Pericardium fibroblast (primary cell): ENCODE results near the gene MED8. TPM values are rescaled to one million over a fixed set of nuclear protein-coding genes. Genes with fewer than 3 reads are reported as not detected.

Source experiments
- total RNA-seq: library from RNA; depleted of rRNA; stranded (reverse); fragments of >200 nt; gene quantifications from 2 replicates; pipeline ENCODE4 v1.2.3, GENCODE V29; 2015

The MED8 gene
- 46.7 and 49.9 TPM in 2 replicates for total RNA-seq

GRCh38 chr1:43389326-43390313 is at the start of gene MED8, which contains the start of gene SZT2:
TSS of gene MED8 (minus strand) at chr1:43389800. CDS start at chr1:43389764, 36 bp downstream.
TSS of gene SZT2 (plus strand) at chr1:43389899. CDS start at chr1:43389969, 70 bp downstream.

GRCh38 chr1:43367904-43368645 is 21.5 kb downstream of the MED8 start, which contains the start of gene ELOVL1:
TSS of gene ELOVL1 (minus strand) at chr1:43368011. CDS start at chr1:43365609, 2,402 bp downstream.

GRCh38 chr1:43358746-43359693 is 30.6 kb downstream of the MED8 start, which contains the start of gene CDC20:
TSS of gene CDC20 (plus strand) at chr1:43358981. CDS start at chr1:43359216, 235 bp downstream.

GRCh38 chr1:43337588-43337987 is 52.0 kb downstream of the MED8 start, which contains the start of gene MPL:
TSS of gene MPL (plus strand) at chr1:43337818. CDS start at chr1:43337849, 31 bp downstream.

Other genes with a start within 250 kb of the MED8 start
- gene EBNA1BP2, start 217.5 kb downstream of the MED8 start, total RNA-seq, result 40.0 and 73.6 TPM in 2 replicates
- gene CFAP57, start 217.5 kb downstream of the MED8 start, total RNA-seq, result 0.23 and 0.26 TPM in 2 replicates
- gene TMEM125, start 119.8 kb downstream of the MED8 start, total RNA-seq, result not detected in 2 replicates
- not detected in 2 replicates for gene C1orf210, start 104.2 kb downstream of the MED8 start, total RNA-seq
- gene TIE1, start 88.8 kb downstream of the MED8 start, total RNA-seq, result 1.5 and 8.1 TPM in 2 replicates
- not detected in 2 replicates for gene MPL, start 52.0 kb downstream of the MED8 start, total RNA-seq
- gene CDC20, start 30.8 kb downstream of the MED8 start, total RNA-seq, result 2.6 and 4.7 TPM in 2 replicates
- gene ELOVL1, start 21.8 kb downstream of the MED8 start, total RNA-seq, result 61.0 and 74.6 TPM in 2 replicates
- 11.1 and 13.6 TPM in 2 replicates for gene SZT2, start 99 bp upstream of the MED8 start, total RNA-seq
- 28.3 and 55.9 TPM in 2 replicates for gene HYI, start 64.1 kb upstream of the MED8 start, total RNA-seq
- gene PTPRF, start 141.1 kb upstream of the MED8 start, total RNA-seq, result 31.7 and 46.4 TPM in 2 replicates